Spleen (tissue), 7 donors: ENCODE results near the gene PKD1L1.

Experiments
- POLR2A ChIP-seq, 3 donors: fragments of 450-650 bp; IDR thresholded peaks; one replicate each; pipeline ENCODE4 v1.5.1; 2017; ENCODE audit warnings: antibody characterized with exemption in 3 of 3, mild to moderate bottlenecking in 1 of 3
- POLR2AphosphoS5 ChIP-seq, 3 donors: sonication (generic); formaldehyde crosslinking; IDR thresholded peaks; one replicate each; pipeline ENCODE4 v1.5.1; 2017; ENCODE audit warnings: antibody characterized with exemption in 3 of 3
- TF ChIP-seq, protein P1 (sequence below), 11 experiments: fragments of 200-600 bp in 7 of 11; fragments of 450-650 bp in 4 of 11; sonication (generic) in 4 of 11; IDR thresholded peaks in 8 of 11; conservative IDR thresholded peaks in 3 of 11; 1 replicate in 7 of 11; 2 replicates in 4 of 11; pipeline versions ENCODE4 v1.4.0 to v1.8.0; 2016 to 2021; ENCODE audit warnings: antibody characterized with exemption in 11 of 11, inconsistent platforms in 4 of 11, mild to moderate bottlenecking in 1 of 11
- donor health status: DM: no; HTN: no; CAD: no; lungs with moderate emphysema.
- donor health status: DM: no; HTN: no; CAD: no.
- donor health status: DM: no; HTN: no; CAD: no.

GRCh38 chr7:47813620-47814260 is 134.5 kb downstream of the PKD1L1 start:
- TF ChIP-seq, protein P1, sequence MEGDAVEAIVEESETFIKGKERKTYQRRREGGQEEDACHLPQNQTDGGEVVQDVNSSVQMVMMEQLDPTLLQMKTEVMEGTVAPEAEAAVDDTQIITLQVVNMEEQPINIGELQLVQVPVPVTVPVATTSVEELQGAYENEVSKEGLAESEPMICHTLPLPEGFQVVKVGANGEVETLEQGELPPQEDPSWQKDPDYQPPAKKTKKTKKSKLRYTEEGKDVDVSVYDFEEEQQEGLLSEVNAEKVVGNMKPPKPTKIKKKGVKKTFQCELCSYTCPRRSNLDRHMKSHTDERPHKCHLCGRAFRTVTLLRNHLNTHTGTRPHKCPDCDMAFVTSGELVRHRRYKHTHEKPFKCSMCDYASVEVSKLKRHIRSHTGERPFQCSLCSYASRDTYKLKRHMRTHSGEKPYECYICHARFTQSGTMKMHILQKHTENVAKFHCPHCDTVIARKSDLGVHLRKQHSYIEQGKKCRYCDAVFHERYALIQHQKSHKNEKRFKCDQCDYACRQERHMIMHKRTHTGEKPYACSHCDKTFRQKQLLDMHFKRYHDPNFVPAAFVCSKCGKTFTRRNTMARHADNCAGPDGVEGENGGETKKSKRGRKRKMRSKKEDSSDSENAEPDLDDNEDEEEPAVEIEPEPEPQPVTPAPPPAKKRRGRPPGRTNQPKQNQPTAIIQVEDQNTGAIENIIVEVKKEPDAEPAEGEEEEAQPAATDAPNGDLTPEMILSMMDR (IDR thresholded peaks at IDR 0.05 in 8 of 11, conservative IDR thresholded peaks at IDR 0.05 in 3 of 11): no peak
- TF ChIP-seq POLR2A (IDR thresholded peaks at IDR 0.05) (no peak), POLR2AphosphoS5 (IDR thresholded peaks at IDR 0.05) (no peak)
